A549 (cell line): ENCODE data around the gene PITPNM3. TPM values are rescaled to one million over a fixed set of nuclear protein-coding genes. Genes with fewer than 3 reads are reported as not detected.
"Not testable (repeated sequence)": the region's sequence is repeated elsewhere in the genome, so short reads cannot be mapped to it uniquely, and the experiment has no call there.

Experiments
- ATAC-seq, 2 experiments: fragments of 200-7000 bp in 1 of 2; fragments of >200 bp in 1 of 2; cut with Nextera tagmentation in 1 of 2; cut with Tn5 transposase in 1 of 2; 3 replicates each; pipeline versions ENCODE4 v1.8.0 to v1.9.1; 2018 to 2020; ENCODE audit warnings: mild to moderate bottlenecking in 1 of 2, moderate library complexity in 1 of 2
- CTCF ChIA-PET: fragments of 300-600 bp; sonication (Branson Sonifier 250); formaldehyde crosslinking; extraction: SDS; loops from one replicate; lab custom pipeline; 2021; ENCODE audit warnings: antibody characterized with exemption, inconsistent platforms; lab: Yijun Ruan, JAX
- POLR2A ChIA-PET: fragments of 350-600 bp; formaldehyde crosslinking; extraction: SDS; loops from one replicate; lab custom pipeline; 2021; ENCODE audit warnings: antibody characterized with exemption, inconsistent platforms; lab: Yijun Ruan, JAX
- DNase-seq, 2 experiments: peaks; one replicate each; pipeline versions ENCODE4 v3.0.0 to v3.0.0-alpha.2; 2011 to 2016; ENCODE audit warnings: low read depth in 1 of 2, low spot score in 1 of 2
- FAIRE-seq: peaks from 2 replicates; lab custom pipeline; 2011; peaks lifted over from hg19 to GRCh38; lab: Jason Lieb, UNC
- H3K27ac ChIP-seq, 2 experiments: fragments of >200 bp; sonication (Bioruptor Twin); formaldehyde crosslinking; 3 replicates each; pipeline ENCODE4 v1.5.1; 2016 to 2017
- H3K4me1 ChIP-seq: fragments of >200 bp; sonication (Bioruptor Twin); formaldehyde crosslinking; 3 replicates; pipeline ENCODE4 v1.6.1; 2016
- H3K4me2 ChIP-seq: fragments of >200 bp; sonication (Bioruptor Twin); formaldehyde crosslinking; 3 replicates; pipeline ENCODE4 v1.6.1; 2016
- H3K4me3 ChIP-seq: fragments of >200 bp; sonication (Bioruptor Twin); formaldehyde crosslinking; 3 replicates; pipeline ENCODE4 v1.5.1; 2016
- H3K9me3 ChIP-seq: fragments of >200 bp; sonication (Bioruptor Twin); formaldehyde crosslinking; 3 replicates; pipeline ENCODE4 v1.6.1; 2016
- CBX8 ChIP-seq: fragments of 200-600 bp; sonication (generic); IDR thresholded peaks from 2 replicates; pipeline ENCODE4 v1.6.1; 2016
- CHD4 ChIP-seq: fragments of 200-600 bp; sonication (generic); IDR thresholded peaks from 2 replicates; pipeline ENCODE4 v1.6.1; 2016; ENCODE audit warnings: antibody characterized with exemption, mild to moderate bottlenecking, borderline replicate concordance
- EP300 ChIP-seq, 2 experiments: fragments of >200 bp; sonication (Bioruptor Twin); formaldehyde crosslinking; IDR thresholded peaks; 2 replicates in 1 of 2; 3 replicates in 1 of 2; pipeline ENCODE4 v1.6.1; 2016 to 2017
- ESRRA ChIP-seq: fragments of 150-350 bp; IDR thresholded peaks from 2 replicates; pipeline ENCODE4 v1.6.1; 2014; ENCODE audit warnings: mild to moderate bottlenecking, low read length, borderline replicate concordance
- GATA3 ChIP-seq: IDR thresholded peaks from 2 replicates; pipeline ENCODE4 v1.6.1; 2012; ENCODE audit warnings: borderline replicate concordance
- HDAC2 ChIP-seq: fragments of 200-600 bp; sonication (generic); IDR thresholded peaks from 2 replicates; pipeline ENCODE4 v1.6.1; 2016
- MAFK ChIP-seq: fragments of 450-650 bp; IDR thresholded peaks from 2 replicates; pipeline ENCODE4 v1.6.1; 2014; ENCODE audit not compliant: partially characterized antibody
- MAZ ChIP-seq: fragments of 150-350 bp; IDR thresholded peaks from 2 replicates; pipeline ENCODE4 v1.6.1; 2014; ENCODE audit warnings: antibody characterized with exemption, low read depth, low read length, borderline replicate concordance
- RARB ChIP-seq: fragments of 250-450 bp; sonication (Bioruptor Pico); IDR thresholded peaks from 2 replicates; pipeline ENCODE4 v1.8.0; 2021; ENCODE audit warnings: mild to moderate bottlenecking, moderate library complexity
- RCOR1 ChIP-seq: fragments of 150-350 bp; IDR thresholded peaks from 2 replicates; pipeline ENCODE4 v1.6.1; 2014; ENCODE audit warnings: antibody characterized with exemption, low read length, low read depth
- RNF2 ChIP-seq: fragments of 200-600 bp; sonication (generic); IDR thresholded peaks from 2 replicates; pipeline ENCODE4 v1.6.1; 2016; ENCODE audit warnings: low read depth, mild to moderate bottlenecking, antibody characterized with exemption, moderate library complexity, borderline replicate concordance
- SREBF2 ChIP-seq: fragments of 450-650 bp; IDR thresholded peaks from 2 replicates; pipeline ENCODE4 v1.6.1; 2014; ENCODE audit warnings: mild to moderate bottlenecking, moderate library complexity
- TFCP2L1 ChIP-seq: fragments of 250-450 bp; sonication (Bioruptor Pico); IDR thresholded peaks from 2 replicates; pipeline ENCODE4 v1.5.0; 2021; ENCODE audit warnings: mild to moderate bottlenecking
- TP53 ChIP-seq: fragments of 250-450 bp; sonication (Bioruptor Pico); IDR thresholded peaks from 2 replicates; pipeline ENCODE4 v1.5.0; 2021; ENCODE audit warnings: mild to moderate bottlenecking, moderate library complexity
- ZC3H11A ChIP-seq: fragments of 450-650 bp; IDR thresholded peaks from 2 replicates; pipeline ENCODE4 v1.6.1; 2014; ENCODE audit warnings: antibody characterized with exemption, mild to moderate bottlenecking
- ZFP36 ChIP-seq: fragments of 450-650 bp; IDR thresholded peaks from 2 replicates; pipeline ENCODE4 v1.6.1; 2014; ENCODE audit warnings: borderline replicate concordance; ENCODE audit not compliant: partially characterized antibody
- WGBS: methylation state at CpG from one replicate; pipeline ENCODE4 v1.1.6; 2017; ENCODE audit errors: missing lambda C conversion rate; 5-methylcytosine and 5-hydroxymethylcytosine counted together
- polyA plus RNA-seq, 4 experiments: library from polyadenylated mRNA; depleted of rRNA in 3 of 4; stranded (reverse); fragments of >200 nt; fragmentation: RNase III in 1 of 4; extraction: RNeasy Plus Mini Kit Qiagen cat#74134 plus additional on column Dnase treatment in 1 of 4; gene quantifications; 2 replicates in 3 of 4; 3 replicates in 1 of 4; pipeline ENCODE4 v1.2.3, GENCODE V29; 2011 to 2017
- TF ChIP-seq, protein P1 (sequence below): IDR thresholded peaks from 2 replicates; pipeline ENCODE4 v1.6.1; 2012
- TF ChIP-seq, protein P2 (sequence below): fragments of >200 bp; sonication (Bioruptor Twin); formaldehyde crosslinking; IDR thresholded peaks from 3 replicates; pipeline ENCODE4 v1.6.1; 2016
- TF ChIP-seq, protein P3 (sequence below): fragments of 250-450 bp; sonication (Bioruptor Pico); IDR thresholded peaks from 2 replicates; pipeline ENCODE4 v1.5.0; 2021; ENCODE audit warnings: mild to moderate bottlenecking, moderate library complexity, borderline replicate concordance
- TF ChIP-seq, protein P4 (sequence below): IDR thresholded peaks from 2 replicates; pipeline ENCODE4 v1.6.1; 2012

Gene PITPNM3
- polyA plus RNA-seq, 2 of the 4 experiments (the other 2 are of a cell fraction), result 0.80 to 2.2 TPM

DNA sequence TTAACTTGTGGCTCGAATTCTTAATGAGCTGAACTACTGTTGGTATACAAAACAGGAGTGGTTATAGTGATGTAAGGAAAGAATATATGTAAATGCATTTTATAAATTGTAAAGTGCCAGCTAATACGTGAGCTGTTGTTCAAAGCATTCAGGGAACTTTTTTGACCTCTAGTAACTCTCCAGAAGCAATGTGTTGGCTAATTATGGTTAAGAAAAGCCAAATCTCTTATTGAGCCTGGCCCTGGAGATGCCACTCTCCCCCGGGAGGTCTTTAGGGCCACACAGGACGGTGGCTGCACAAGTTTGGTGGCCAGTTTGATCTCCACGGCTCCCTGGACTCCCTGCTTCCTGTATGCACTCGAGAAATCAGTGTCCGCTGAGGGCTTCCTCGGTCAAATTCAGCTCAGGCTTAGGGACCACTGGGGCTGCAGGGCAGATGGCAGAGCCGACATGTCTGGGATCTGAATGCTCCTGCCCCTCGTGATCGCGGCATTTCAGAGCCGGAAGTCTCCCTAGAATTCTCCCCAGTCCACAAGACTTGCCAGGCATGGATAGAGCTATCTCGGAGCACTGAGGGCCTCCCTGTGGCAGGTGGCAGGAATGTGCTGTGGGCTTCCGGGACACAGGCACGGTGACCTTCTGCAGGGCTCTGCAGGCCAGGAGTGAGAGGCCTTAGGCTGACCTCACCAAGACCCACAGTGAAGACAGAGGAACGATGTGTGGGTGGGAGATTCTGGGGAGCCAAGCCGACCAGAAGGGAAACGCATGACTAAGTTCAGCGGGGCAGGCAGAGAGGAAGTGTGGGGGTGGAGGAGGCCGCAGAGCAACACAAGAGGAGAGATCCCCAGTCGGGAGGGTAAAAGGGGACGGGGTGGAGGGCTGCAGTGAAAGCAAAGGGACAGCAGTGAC is 18.6 kb upstream of the PITPNM3 start:
- FAIRE-seq, result no peak
- CTCF ChIA-PET, result interaction anchor here (7.9 kb wide), 1 partner anchor 102 kb away, joined by 46 read pairs; no protein-coding TSS in a partner anchor
- DNase-seq, result no peak
- Histone ChIP-seq H3K4me1 (no peaks in the 10 kb centered on the region), H3K9me3 (no peaks in the 10 kb centered on the region), H3K4me3 (no peak overlapping the region), H3K4me2 (no peak overlapping the region), H3K27ac (no peak overlapping the region)
- WGBS, result 91% methylated on average over 23 of the region's 23 CpGs
- TF ChIP-seq, protein P1, sequence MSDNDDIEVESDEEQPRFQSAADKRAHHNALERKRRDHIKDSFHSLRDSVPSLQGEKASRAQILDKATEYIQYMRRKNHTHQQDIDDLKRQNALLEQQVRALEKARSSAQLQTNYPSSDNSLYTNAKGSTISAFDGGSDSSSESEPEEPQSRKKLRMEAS, result no peak
- TF ChIP-seq, protein P2, sequence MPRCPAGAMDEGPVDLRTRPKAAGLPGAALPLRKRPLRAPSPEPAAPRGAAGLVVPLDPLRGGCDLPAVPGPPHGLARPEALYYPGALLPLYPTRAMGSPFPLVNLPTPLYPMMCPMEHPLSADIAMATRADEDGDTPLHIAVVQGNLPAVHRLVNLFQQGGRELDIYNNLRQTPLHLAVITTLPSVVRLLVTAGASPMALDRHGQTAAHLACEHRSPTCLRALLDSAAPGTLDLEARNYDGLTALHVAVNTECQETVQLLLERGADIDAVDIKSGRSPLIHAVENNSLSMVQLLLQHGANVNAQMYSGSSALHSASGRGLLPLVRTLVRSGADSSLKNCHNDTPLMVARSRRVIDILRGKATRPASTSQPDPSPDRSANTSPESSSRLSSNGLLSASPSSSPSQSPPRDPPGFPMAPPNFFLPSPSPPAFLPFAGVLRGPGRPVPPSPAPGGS, result no peak
- TF ChIP-seq TFCP2L1 (CRISPR knock-in tag), result no peak
- TF ChIP-seq ESRRA, result no peak
- no peak for TF ChIP-seq GATA3
- no peak for TF ChIP-seq SREBF2
- TF ChIP-seq, protein P3, sequence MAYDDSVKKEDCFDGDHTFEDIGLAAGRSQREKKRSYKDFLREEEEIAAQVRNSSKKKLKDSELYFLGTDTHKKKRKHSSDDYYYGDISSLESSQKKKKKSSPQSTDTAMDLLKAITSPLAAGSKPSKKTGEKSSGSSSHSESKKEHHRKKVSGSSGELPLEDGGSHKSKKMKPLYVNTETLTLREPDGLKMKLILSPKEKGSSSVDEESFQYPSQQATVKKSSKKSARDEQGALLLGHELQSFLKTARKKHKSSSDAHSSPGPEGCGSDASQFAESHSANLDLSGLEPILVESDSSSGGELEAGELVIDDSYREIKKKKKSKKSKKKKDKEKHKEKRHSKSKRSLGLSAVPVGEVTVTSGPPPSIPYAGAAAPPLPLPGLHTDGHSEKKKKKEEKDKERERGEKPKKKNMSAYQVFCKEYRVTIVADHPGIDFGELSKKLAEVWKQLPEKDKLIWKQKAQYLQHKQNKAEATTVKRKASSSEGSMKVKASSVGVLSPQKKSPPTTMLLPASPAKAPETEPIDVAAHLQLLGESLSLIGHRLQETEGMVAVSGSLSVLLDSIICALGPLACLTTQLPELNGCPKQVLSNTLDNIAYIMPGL, result no peak
- no peak for TF ChIP-seq HDAC2
- no peak for TF ChIP-seq ZFP36
- TF ChIP-seq, protein P4, sequence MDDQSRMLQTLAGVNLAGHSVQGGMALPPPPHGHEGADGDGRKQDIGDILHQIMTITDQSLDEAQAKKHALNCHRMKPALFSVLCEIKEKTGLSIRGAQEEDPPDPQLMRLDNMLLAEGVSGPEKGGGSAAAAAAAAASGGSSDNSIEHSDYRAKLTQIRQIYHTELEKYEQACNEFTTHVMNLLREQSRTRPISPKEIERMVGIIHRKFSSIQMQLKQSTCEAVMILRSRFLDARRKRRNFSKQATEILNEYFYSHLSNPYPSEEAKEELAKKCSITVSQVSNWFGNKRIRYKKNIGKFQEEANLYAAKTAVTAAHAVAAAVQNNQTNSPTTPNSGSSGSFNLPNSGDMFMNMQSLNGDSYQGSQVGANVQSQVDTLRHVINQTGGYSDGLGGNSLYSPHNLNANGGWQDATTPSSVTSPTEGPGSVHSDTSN, result no peak
- no peak for TF ChIP-seq CHD4
- TF ChIP-seq RCOR1, result no peak
- no peak for TF ChIP-seq TP53 (CRISPR knock-in tag)
- no peak for TF ChIP-seq RARB (CRISPR knock-in tag)
- no peak for TF ChIP-seq CBX8
- TF ChIP-seq MAZ, result no peak
- TF ChIP-seq ZC3H11A, result no peak
- TF ChIP-seq EP300 (IDR thresholded peaks at IDR 0.05), result no peak
- POLR2A ChIA-PET, result interaction anchor here (0.6 kb wide), 1 partner anchor 68 kb away, joined by 6 read pairs; no protein-coding TSS in a partner anchor
- ATAC-seq, result peak in 1 of 2 experiments; percentile 28; a peak in 1 of 6 replicates

DNA sequence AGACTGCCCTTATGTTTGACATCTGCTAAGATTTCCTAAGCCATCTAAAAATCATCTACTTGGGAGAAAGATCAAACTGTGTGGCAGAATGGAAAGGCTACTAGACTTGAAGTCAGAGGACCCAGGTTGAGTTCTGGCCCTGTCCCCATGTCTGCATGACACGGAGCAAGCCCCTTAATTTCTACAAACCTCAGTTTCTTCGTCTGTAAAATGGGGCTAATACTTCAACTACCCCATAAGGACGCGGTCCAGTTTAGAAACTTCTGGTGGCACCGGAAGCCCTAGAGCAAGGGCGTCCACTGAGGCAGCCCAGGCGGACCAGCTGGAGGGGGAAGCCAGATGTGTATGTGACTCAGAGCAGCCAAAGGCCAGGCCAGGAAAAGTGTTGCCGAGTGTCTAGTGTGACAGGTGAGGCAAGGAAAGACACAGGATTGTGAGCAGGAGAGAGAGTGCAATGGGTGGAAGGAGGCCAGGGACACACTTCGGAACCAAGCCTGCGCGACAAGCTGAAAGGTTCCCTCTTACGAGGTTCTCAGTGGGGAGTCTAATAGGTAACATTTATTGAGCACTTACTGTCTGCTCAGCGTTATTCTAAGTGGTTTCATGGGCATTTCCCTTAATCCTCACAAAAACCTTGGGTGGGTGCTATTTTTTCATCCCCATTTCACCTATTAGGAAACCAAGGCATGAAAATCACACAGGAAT is 17.8 kb upstream of the PITPNM3 start:
- ATAC-seq (no peak), FAIRE-seq (no peak), DNase-seq (no peak)
- peak; percentile 74 for TF ChIP-seq MAFK
- TF ChIP-seq RNF2, result no peak
- Histone ChIP-seq H3K27ac (no peak overlapping the region), H3K4me3 (no peak overlapping the region), H3K4me2 (no peak overlapping the region), H3K9me3 (no peaks in the 10 kb centered on the region), H3K4me1 (0 out of 3 replicates have a peak, but pooled peaks cover 5% of the 10 kb centered on the region)
- WGBS, result 85% methylated on average over 13 of the region's 13 CpGs
- ChIA-PET POLR2A (interaction anchor here (0.6 kb wide), 1 partner anchor 67 kb away, joined by 6 read pairs; no protein-coding TSS in a partner anchor), CTCF (interaction anchor here (1.5 to 7.9 kb wide), 2 partner anchors 9 to 102 kb away, joined by 3 to 46 read pairs; no protein-coding TSS in a partner anchor)

DNA sequence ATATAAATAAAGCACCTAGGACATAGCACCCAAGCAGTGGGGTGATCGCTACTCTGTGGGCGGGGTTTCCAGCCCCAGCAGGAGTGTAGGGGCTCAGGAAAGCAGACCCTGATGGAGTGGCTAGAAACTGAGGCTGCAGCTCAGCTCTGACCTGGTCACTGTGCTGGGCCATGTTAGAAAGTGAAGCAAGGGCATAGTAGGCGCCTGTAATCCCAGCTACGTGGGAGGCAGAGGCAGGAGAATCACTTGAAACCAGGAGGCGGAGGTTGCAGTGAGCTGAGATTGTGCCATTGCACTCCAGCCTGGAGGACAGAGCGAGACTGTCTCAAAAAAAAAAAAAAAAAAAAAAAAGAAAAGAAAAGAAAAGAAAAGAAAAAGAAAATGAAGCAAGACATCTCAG is 17.1 kb upstream of the PITPNM3 start:
- H3K4me1 ChIP-seq, ATAC-seq, H3K4me3 ChIP-seq, DNase-seq, H3K9me3 ChIP-seq, FAIRE-seq, POLR2A ChIA-PET, H3K4me2 ChIP-seq, H3K27ac ChIP-seq: not testable (repeated sequence)
- CTCF ChIA-PET, result interaction anchor here (1.0 to 7.9 kb wide), 3 partner anchors 10 to 101 kb away, joined by 3 to 46 read pairs (median 3); no protein-coding TSS in a partner anchor
- WGBS, result 96% methylated on average over 6 of the region's 6 CpGs
